Left hindlimb (tissue), 1 donor: ENCODE data around the gene CTIF.
A peak's percentile ranks its signal among the peaks of the same experiment; 100 is the strongest.
"Not testable (repeated sequence)": the region's sequence is repeated elsewhere in the genome, so short reads cannot be mapped to it uniquely, and the experiment has no call there.

ENCODE experiments used
- DNase-seq: peaks from one replicate; pipeline ENCODE4 v3.0.0-alpha.2; 2018

Gene CTIF

GRCh38 chr18:48538531-48539405 is at the start of gene CTIF:
TSS of gene CTIF (plus strand) at chr18:48539031. CDS start at chr18:48619566, 80,535 bp downstream.
- DNase-seq: peak; percentile 98

GRCh38 chr18:48490641-48491293 is 48.1 kb upstream of the CTIF start:
- no peak for DNase-seq

- DNase-seq: no peak
Observed at GRCh38 chr18:48492880-48493279, 46.0 kb upstream of the CTIF start.

- no peak for DNase-seq
Observed at GRCh38 chr18:48493434-48494230, 45.2 kb upstream of the CTIF start.

- no peak for DNase-seq
Observed at GRCh38 chr18:48497863-48498262, 41.0 kb upstream of the CTIF start.

GRCh38 chr18:48500517-48500916 is 38.3 kb upstream of the CTIF start:
- no peak for DNase-seq

- no peak for DNase-seq
Observed at GRCh38 chr18:48502906-48503305, 35.9 kb upstream of the CTIF start.

- no peak for DNase-seq
Observed at GRCh38 chr18:48504819-48505218, 34.0 kb upstream of the CTIF start.

- DNase-seq: not testable (repeated sequence)
Observed at GRCh38 chr18:48506983-48507568, 31.8 kb upstream of the CTIF start.

GRCh38 chr18:48512498-48512897 is 26.3 kb upstream of the CTIF start:
- not testable (repeated sequence) for DNase-seq

GRCh38 chr18:48514786-48515185 is 24.0 kb upstream of the CTIF start:
- no peak for DNase-seq

GRCh38 chr18:48517048-48517447 is 21.8 kb upstream of the CTIF start:
- DNase-seq: no peak

- DNase-seq: no peak
Observed at GRCh38 chr18:48519431-48520100, 19.3 kb upstream of the CTIF start.

- no peak for DNase-seq
Observed at GRCh38 chr18:48521723-48522122, 17.1 kb upstream of the CTIF start.

GRCh38 chr18:48525671-48526070 is 13.2 kb upstream of the CTIF start:
- DNase-seq: no peak

- DNase-seq: no peak
Observed at GRCh38 chr18:48527461-48527860, 11.4 kb upstream of the CTIF start.

GRCh38 chr18:48528861-48529260 is 10.0 kb upstream of the CTIF start:
- DNase-seq: no peak

GRCh38 chr18:48529796-48530195 is 9.0 kb upstream of the CTIF start:
- no peak for DNase-seq

- DNase-seq: no peak
Observed at GRCh38 chr18:48530399-48531081, 8.3 kb upstream of the CTIF start.

GRCh38 chr18:48531082-48531403 is 7.8 kb upstream of the CTIF start:
- no peak for DNase-seq

GRCh38 chr18:48531908-48532307 is 6.9 kb upstream of the CTIF start:
- no peak for DNase-seq
